IMR-90 (cell line): ENCODE results near the gene SNAPC2. TPM values are rescaled to one million over a fixed set of nuclear protein-coding genes. Genes with fewer than 3 reads are reported as not detected.

Experiments
- ATAC-seq: fragments of 200-7000 bp; cut with Tn5 transposase; 2 replicates; pipeline ENCODE4 v1.9.1; 2020; ENCODE audit warnings: low read depth, mild to moderate bottlenecking, moderate library complexity
- BruUV-seq: library from RNA; stranded (reverse); fragments of 400-500 nt; replicated peaks from 2 replicates; lab custom pipeline; 2021; lab: Mats Ljungman, UMichigan
- CTCF ChIA-PET: fragments of 300-600 bp; formaldehyde crosslinking; extraction: SDS; loops from one replicate; lab custom pipeline; 2021; ENCODE audit warnings: antibody characterized with exemption; lab: Yijun Ruan, JAX
- POLR2A ChIA-PET: fragments of 300-600 bp; sonication (Branson Sonifier 250); formaldehyde crosslinking; loops from one replicate; lab custom pipeline; 2022; ENCODE audit warnings: antibody characterized with exemption; ENCODE audit not compliant: unreplicated experiment; lab: Charles Lee
- DNase-seq: peaks from one replicate; pipeline ENCODE4 v3.0.0; 2013
- H2AFZ ChIP-seq: replicated peaks from 2 replicates; pipeline ENCODE3; 2013; ENCODE audit warnings: low read length, mild to moderate bottlenecking; ENCODE audit not compliant: poor library complexity
- H2AK5ac ChIP-seq: 2 replicates; pipeline ENCODE4 v1.6.1; 2013; ENCODE audit warnings: low read depth, low read length, inconsistent platforms
- H2AK9ac ChIP-seq: replicated peaks from 2 replicates; pipeline ENCODE3; 2013; ENCODE audit warnings: mild to moderate bottlenecking, low read depth, low read length, moderate library complexity; ENCODE audit not compliant: poor library complexity
- H2BK120ac ChIP-seq: 2 replicates; pipeline ENCODE4 v1.6.1; 2013; ENCODE audit warnings: low read depth, low read length, inconsistent platforms
- H2BK15ac ChIP-seq: 3 replicates; pipeline ENCODE4 v1.6.1; 2013; ENCODE audit warnings: low read depth, low read length, inconsistent platforms
- H2BK20ac ChIP-seq: 2 replicates; pipeline ENCODE4 v1.6.1; 2013; ENCODE audit warnings: low read depth, mild to moderate bottlenecking, inconsistent platforms, low read length, moderate library complexity
- H2BK5ac ChIP-seq: 2 replicates; pipeline ENCODE4 v1.6.1; 2013; ENCODE audit warnings: mild to moderate bottlenecking, low read depth, low read length, inconsistent platforms; ENCODE audit not compliant: poor library complexity, severe bottlenecking
- H3K14ac ChIP-seq: replicated peaks from 2 replicates; pipeline ENCODE4 v1.6.1; 2013; ENCODE audit warnings: low read depth, low read length, inconsistent platforms
- H3K18ac ChIP-seq: 2 replicates; pipeline ENCODE4 v1.6.1; 2013; ENCODE audit warnings: low read depth, low read length, control low read depth
- H3K23ac ChIP-seq: 2 replicates; pipeline ENCODE4 v1.6.1; 2013; ENCODE audit warnings: low read depth, low read length, inconsistent platforms
- H3K27ac ChIP-seq: 2 replicates; pipeline ENCODE4 v1.5.1; 2013; ENCODE audit warnings: mild to moderate bottlenecking, control low read depth, low read length; ENCODE audit not compliant: insufficient read depth
- H3K27me3 ChIP-seq: 2 replicates; pipeline ENCODE4 v1.6.1; 2013; ENCODE audit warnings: low read length; ENCODE audit not compliant: control insufficient read depth, insufficient read depth
- H3K36me3 ChIP-seq: 2 replicates; pipeline ENCODE4 v1.6.1; 2013; ENCODE audit warnings: low read length, mixed read lengths; ENCODE audit not compliant: control insufficient read depth, insufficient read depth
- H3K4ac ChIP-seq: 2 replicates; pipeline ENCODE4 v1.6.1; 2013; ENCODE audit warnings: low read depth, low read length, inconsistent platforms
- H3K4me1 ChIP-seq: 2 replicates; pipeline ENCODE4 v1.6.1; 2013; ENCODE audit warnings: low read length, mixed read lengths; ENCODE audit not compliant: control insufficient read depth, insufficient read depth
- H3K4me2 ChIP-seq: 2 replicates; pipeline ENCODE4 v1.6.1; 2013; ENCODE audit warnings: low read depth, mild to moderate bottlenecking, control low read depth, low read length, moderate library complexity
- H3K4me3 ChIP-seq: 2 replicates; pipeline ENCODE4 v1.5.1; 2013; ENCODE audit warnings: low read depth, mild to moderate bottlenecking, control low read depth, low read length, moderate library complexity; ENCODE audit not compliant: insufficient read depth
- H3K56ac ChIP-seq: 2 replicates; pipeline ENCODE4 v1.6.1; 2013; ENCODE audit warnings: low read length, inconsistent platforms; ENCODE audit not compliant: insufficient read depth; ENCODE audit errors: extremely low read depth
- H3K79me1 ChIP-seq, 2 experiments: 2 replicates each; pipeline ENCODE4 v1.6.1; 2013; ENCODE audit warnings: low read length in 2 of 2, inconsistent platforms in 1 of 2, low read depth in 1 of 2
- H3K9ac ChIP-seq: 2 replicates; pipeline ENCODE4 v1.6.1; 2013; ENCODE audit warnings: low read depth, low read length, control low read depth
- H3K9me1 ChIP-seq: 2 replicates; pipeline ENCODE4 v1.6.1; 2013; ENCODE audit warnings: low read length, inconsistent platforms; ENCODE audit not compliant: insufficient read depth
- H3K9me3 ChIP-seq: 2 replicates; pipeline ENCODE4 v1.6.1; 2013; ENCODE audit warnings: low read length; ENCODE audit not compliant: control insufficient read depth, insufficient read depth
- H4K20me1 ChIP-seq: 2 replicates; pipeline ENCODE4 v1.6.1; 2013; ENCODE audit warnings: low read length, inconsistent platforms; ENCODE audit not compliant: insufficient read depth
- H4K5ac ChIP-seq: 2 replicates; pipeline ENCODE4 v1.6.1; 2013; ENCODE audit warnings: mild to moderate bottlenecking, low read depth, low read length, control low read depth
- H4K8ac ChIP-seq, 2 experiments: 2 replicates each; pipeline ENCODE4 v1.6.1; 2013; ENCODE audit warnings: low read depth in 2 of 2, low read length in 2 of 2, control low read depth in 1 of 2, inconsistent platforms in 1 of 2
- H4K91ac ChIP-seq: 2 replicates; pipeline ENCODE4 v1.6.1; 2013; ENCODE audit warnings: low read depth, low read length, inconsistent platforms; ENCODE audit not compliant: insufficient read depth
- CEBPB ChIP-seq: IDR thresholded peaks from 2 replicates; pipeline ENCODE4 v1.6.1; 2012; ENCODE audit warnings: low read depth, low read length, improper control_type of control experiment
- MAFK ChIP-seq: IDR thresholded peaks from 2 replicates; pipeline ENCODE4 v1.6.1; 2012; ENCODE audit warnings: low read depth, low read length, improper control_type of control experiment
- MAZ ChIP-seq: IDR thresholded peaks from 2 replicates; pipeline ENCODE4 v1.6.1; 2012; ENCODE audit warnings: low read depth, mild to moderate bottlenecking, low read length, improper control_type of control experiment, moderate library complexity, borderline replicate concordance
- MXI1 ChIP-seq: IDR thresholded peaks from 2 replicates; pipeline ENCODE4 v1.6.1; 2012; ENCODE audit warnings: low read depth, mild to moderate bottlenecking, low read length, moderate library complexity, borderline replicate concordance
- NFE2L2 ChIP-seq: fragments of 150-350 bp; IDR thresholded peaks from 2 replicates; pipeline ENCODE4 v1.6.1; 2016; ENCODE audit warnings: low read depth, mild to moderate bottlenecking, low read length
- POLR2A ChIP-seq: IDR thresholded peaks from 2 replicates; pipeline ENCODE4 v1.6.1; 2012; ENCODE audit warnings: mild to moderate bottlenecking, low read depth, low read length
- RAD21 ChIP-seq: IDR thresholded peaks from 2 replicates; pipeline ENCODE4 v1.6.1; 2012; ENCODE audit warnings: low read length, improper control_type of control experiment
- RFX5 ChIP-seq: IDR thresholded peaks from 2 replicates; pipeline ENCODE4 v1.8.0; 2012; ENCODE audit warnings: low read depth, mild to moderate bottlenecking, low read length, moderate library complexity
- SMC3 ChIP-seq: fragments of 150-350 bp; IDR thresholded peaks from 2 replicates; pipeline ENCODE4 v1.6.1; 2016; ENCODE audit warnings: low read depth, mild to moderate bottlenecking, antibody characterized with exemption, low read length, moderate library complexity
- USF2 ChIP-seq: fragments of 150-350 bp; IDR thresholded peaks from 2 replicates; pipeline ENCODE4 v1.6.1; 2017; ENCODE audit warnings: mild to moderate bottlenecking, antibody characterized with exemption, low read length, low read depth
- WGBS, 2 experiments: methylation state at CpG; one replicate each; pipeline versions ENCODE4 v1.1.5 to v1.1.7; 2013; ENCODE audit warnings: missing lambda C conversion rate in 2 of 2; ENCODE audit not compliant: insufficient read length in 1 of 2; ENCODE audit errors: extremely low coverage in 2 of 2; 5-methylcytosine and 5-hydroxymethylcytosine counted together
- dilution Hi-C: fragments of 300-500 bp; cut with HindIII; formaldehyde crosslinking; loops from one replicate; pipeline ENCODE4 v1.14.3; 2018; ENCODE audit warnings: low sequenced_read_pairs; ENCODE audit not compliant: unreplicated experiment
- in situ Hi-C: fragments of 300-500 bp; cut with MboI; formaldehyde crosslinking; loops from 3 replicates; pipeline ENCODE4 v1.14.3; 2019; ENCODE audit warnings: low sequenced_read_pairs, inconsistent platforms, mixed read lengths
- intact Hi-C: fragments of 100-400 bp; cut with micrococcal nuclease; formaldehyde crosslinking; loops from 2 replicates; pipeline ENCODE4 v1.10.0; 2022
- polyA plus RNA-seq, 3 experiments: library from polyadenylated mRNA; depleted of rRNA; stranded (reverse); fragments of >200 nt; gene quantifications; 2 replicates each; pipeline ENCODE4 v1.2.3, GENCODE V29; 2012; ENCODE audit warnings: low replicate concordance in 1 of 3
- total RNA-seq: library from RNA; depleted of rRNA; stranded (reverse); fragments of >200 nt; gene quantifications from 2 replicates; pipeline ENCODE4 v1.2.3, GENCODE V29; 2012

SNAPC2 gene
- total and polyA plus RNA-seq, 2 of the 4 experiments (the other 2 are of a cell fraction), result 12.5 to 29.2 TPM

DNA sequence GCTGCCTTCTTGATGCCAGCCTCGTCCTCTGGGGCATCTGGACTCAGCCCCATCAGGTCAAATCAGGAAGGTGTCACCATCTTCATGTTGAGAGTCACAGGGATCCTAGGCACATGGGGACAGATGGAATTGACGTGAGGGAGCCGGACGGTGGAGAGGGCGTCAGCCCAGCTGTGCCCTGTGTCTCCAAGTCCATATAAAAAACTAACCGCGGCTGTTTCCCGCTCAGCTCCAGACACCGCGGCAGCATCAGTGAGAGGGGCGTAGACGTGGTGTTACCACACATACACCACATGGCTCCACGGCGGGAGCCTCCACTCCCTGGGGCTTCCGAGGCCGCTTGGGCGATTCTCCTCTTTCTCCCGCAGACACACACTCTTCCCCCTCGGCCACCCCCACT, 40.3 kb upstream of the SNAPC2 start:
- no peak overlapping the region for H3K56ac ChIP-seq
- no peak overlapping the region for H3K4me3 ChIP-seq
- H3K4me1 ChIP-seq, result no peaks in the 10 kb centered on the region
- H2AK5ac ChIP-seq, result no peak overlapping the region
- H2BK20ac ChIP-seq, result no peak overlapping the region
- H4K5ac ChIP-seq, result no peak overlapping the region
- no peak overlapping the region for H2BK5ac ChIP-seq
- H3K36me3 ChIP-seq, result no peaks in the 10 kb centered on the region
- no peak overlapping the region for H4K8ac ChIP-seq
- no peaks in the 10 kb centered on the region for H3K9me1 ChIP-seq
- H3K14ac ChIP-seq, result no peak overlapping the region
- no peak for DNase-seq
- H3K79me1 ChIP-seq, result no peaks in the 10 kb centered on the region
- WGBS, 2 experiments, result 64% methylated on average over 7 of the region's 19 CpGs; no CpG with 5 or more reads in 1 of the 2 experiments
- no peak overlapping the region for H2AFZ ChIP-seq
- H3K9ac ChIP-seq, result no peak overlapping the region
- dilution Hi-C loops, result no loop called here
- H4K91ac ChIP-seq, result no peak overlapping the region
- intact Hi-C loops, result no loop called here
- ATAC-seq, result no peak
- H3K9me3 ChIP-seq, result no peaks in the 10 kb centered on the region
- H2AK9ac ChIP-seq, result no peak overlapping the region
- no peaks in the 10 kb centered on the region for H4K20me1 ChIP-seq
- no peak overlapping the region for H3K18ac ChIP-seq
- no peak overlapping the region for H2BK15ac ChIP-seq
- H3K27me3 ChIP-seq, result peaks cover 10% of the 10 kb centered on the region
- H3K4me2 ChIP-seq, result no peak overlapping the region
- no peak overlapping the region for H3K27ac ChIP-seq
- BruUV-seq, result no TSS peak
- in situ Hi-C loops, result no loop called here
- H3K4ac ChIP-seq, result no peak overlapping the region
- no peak for TF ChIP-seq RFX5
- TF ChIP-seq NFE2L2, result no peak
- TF ChIP-seq MXI1, result no peak
- TF ChIP-seq POLR2A, result no peak
- TF ChIP-seq MAZ, result no peak
- TF ChIP-seq USF2, result no peak
- no peak for TF ChIP-seq CEBPB
- no peak for TF ChIP-seq RAD21
- TF ChIP-seq MAFK, result no peak
- TF ChIP-seq SMC3, result no peak
- no peak overlapping the region for H2BK120ac ChIP-seq
- no peak overlapping the region for H3K23ac ChIP-seq
- ChIA-PET CTCF (no interaction called here), POLR2A (no interaction called here)
